GM21737 (cell line): ENCODE results near the gene ZCCHC14.
"Not testable (repeated sequence)": the region's sequence is repeated elsewhere in the genome, so short reads cannot be mapped to it uniquely, and the experiment has no call there.

Experiments
- ATAC-seq: cut with Tn5 transposase; IDR thresholded peaks from one replicate; pipeline ENCODE4 v1.9.1; 2021; ENCODE audit warnings: mild to moderate bottlenecking, moderate library complexity; ENCODE audit not compliant: unreplicated experiment

ZCCHC14 gene

DNA sequence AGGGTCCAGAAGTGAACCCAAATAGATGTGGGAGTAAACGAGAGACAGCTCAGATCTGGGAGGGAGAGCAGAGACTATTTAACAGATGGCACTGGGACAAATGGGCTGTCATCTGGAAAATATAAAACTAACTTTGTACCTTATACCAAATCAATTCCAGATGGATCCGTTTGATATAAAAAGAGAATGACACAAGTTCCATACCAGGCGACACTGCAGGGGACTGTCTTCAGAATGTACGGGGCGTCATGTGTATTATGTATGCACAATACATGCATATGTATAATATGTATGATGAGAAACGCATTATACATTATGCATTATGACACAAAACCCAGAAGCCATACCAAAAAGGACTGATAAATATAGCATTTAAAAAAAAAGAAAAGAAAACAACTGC lies 10.2 kb downstream of the ZCCHC14 start:
- ATAC-seq: not testable (repeated sequence)

- no peak for ATAC-seq
These were observed 10.6 kb downstream of the ZCCHC14 start for GRCh38 chr16:87482266-87482665.

GRCh38 chr16:87481711-87482110 lies 11.1 kb downstream of the ZCCHC14 start:
- not testable (repeated sequence) for ATAC-seq

DNA sequence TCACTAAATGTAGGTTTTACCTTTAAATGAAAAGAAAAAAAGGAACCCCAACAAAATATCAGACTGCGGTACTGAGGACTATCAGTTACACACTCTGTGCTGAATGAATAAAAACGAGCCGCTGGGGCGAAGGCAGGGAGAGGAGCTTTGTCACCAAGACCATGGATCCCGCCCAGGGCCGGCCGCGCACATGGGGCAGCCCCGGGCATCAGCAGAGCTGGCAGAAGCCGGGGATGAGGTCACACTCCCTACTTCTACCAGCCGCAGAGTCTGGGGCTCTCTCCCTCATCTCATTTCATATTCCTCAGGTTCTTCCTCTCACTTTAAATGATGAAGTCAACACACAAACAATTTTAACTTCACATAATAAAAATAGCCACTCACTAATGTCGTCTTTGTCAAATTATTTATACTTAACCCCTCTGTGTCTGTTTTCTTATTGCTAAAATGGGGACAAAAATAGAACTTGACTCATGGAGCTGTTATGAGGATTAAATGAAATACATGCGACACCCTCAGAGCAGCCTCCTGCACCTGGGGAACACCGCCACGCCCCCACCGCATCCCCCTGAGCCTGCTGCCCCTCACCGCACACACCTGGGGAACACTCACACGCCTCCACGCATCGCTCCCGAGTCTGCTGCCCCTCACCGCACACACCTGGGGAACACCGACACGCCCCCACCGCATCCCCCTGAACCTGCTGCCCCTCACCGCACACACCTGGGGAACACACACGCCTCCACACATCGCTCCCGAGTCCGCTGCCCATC lies 15.4 kb downstream of the ZCCHC14 start:
- not testable (repeated sequence) for ATAC-seq

- no peak for ATAC-seq
These were observed 18.2 kb downstream of the ZCCHC14 start for GRCh38 chr16:87474566-87474996.

DNA sequence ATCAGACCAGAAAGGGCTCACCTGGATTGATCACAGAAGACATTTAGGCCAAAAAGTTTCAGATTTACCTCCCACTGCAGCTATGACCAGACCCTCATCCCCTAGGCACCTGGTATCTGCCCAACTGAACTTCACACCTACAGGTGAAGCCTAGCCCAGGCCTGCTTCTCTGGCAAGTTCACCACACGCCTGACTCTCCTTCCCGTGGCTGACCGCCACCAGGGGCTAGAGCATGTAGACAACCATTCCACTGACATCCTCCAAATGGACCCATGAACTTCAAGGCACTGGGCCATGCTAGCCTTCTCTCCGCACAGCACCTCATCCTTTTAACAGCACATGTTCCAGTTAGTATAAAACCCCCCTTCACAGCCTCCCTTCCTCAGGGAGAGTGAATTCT lies 18.8 kb downstream of the ZCCHC14 start:
- ATAC-seq: no peak

GRCh38 chr16:87472935-87473334 lies 19.9 kb downstream of the ZCCHC14 start:
- ATAC-seq: no peak

DNA sequence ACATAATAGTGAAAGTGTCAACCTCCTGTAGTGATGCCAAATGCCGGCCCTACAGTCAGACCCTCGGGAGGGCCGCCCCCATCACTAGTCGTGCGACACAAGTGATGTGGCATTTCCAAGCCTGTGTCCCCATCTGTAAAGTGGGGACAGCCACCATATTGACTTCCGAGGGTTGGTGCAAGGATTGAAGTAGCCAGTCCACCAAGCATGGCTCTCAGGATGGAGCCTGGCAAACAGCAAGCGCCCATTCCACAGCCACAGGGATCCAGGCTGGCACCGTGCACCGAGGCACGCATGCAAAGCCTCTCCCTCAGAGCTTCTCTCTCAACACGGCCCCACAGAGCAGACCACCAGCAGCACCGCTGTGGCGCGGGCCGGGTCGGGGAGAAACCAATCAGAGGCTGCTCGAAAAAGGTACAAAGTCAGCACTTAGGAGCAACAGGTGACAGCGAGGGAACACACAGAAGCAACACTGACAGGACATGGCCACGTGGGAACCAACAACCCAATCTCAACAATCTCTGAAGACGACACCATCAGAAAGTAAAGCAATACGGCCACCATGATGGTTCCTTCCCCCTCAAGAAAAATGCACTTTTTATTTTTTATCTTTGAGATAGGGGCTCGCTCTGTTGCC lies 20.6 kb downstream of the ZCCHC14 start:
- ATAC-seq: no peak

GRCh38 chr16:87471278-87472141 lies 21.3 kb downstream of the ZCCHC14 start:
- ATAC-seq: no peak

DNA sequence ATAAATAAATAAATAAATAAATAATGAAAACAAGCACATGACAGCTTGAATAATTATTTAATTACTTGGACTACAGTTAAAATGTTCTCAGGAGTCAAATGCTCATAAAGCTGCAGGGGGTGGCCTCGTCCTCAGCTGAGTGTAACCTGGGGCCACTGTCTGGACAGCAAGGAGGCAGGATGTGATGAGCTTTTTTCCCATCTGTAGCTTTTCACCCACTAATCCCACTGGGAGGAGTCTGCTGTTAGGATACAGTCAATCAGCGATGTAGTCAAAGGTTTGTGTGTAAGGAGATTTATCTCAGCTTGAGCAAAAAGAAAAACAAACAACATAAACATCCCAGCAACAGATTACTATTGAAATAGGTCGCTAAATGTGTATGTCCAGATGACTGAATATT lies 22.5 kb downstream of the ZCCHC14 start:
- ATAC-seq: no peak

GRCh38 chr16:87469169-87469568 lies 23.7 kb downstream of the ZCCHC14 start:
- no peak for ATAC-seq

GRCh38 chr16:87468550-87468949 lies 24.3 kb downstream of the ZCCHC14 start:
- no peak for ATAC-seq

DNA sequence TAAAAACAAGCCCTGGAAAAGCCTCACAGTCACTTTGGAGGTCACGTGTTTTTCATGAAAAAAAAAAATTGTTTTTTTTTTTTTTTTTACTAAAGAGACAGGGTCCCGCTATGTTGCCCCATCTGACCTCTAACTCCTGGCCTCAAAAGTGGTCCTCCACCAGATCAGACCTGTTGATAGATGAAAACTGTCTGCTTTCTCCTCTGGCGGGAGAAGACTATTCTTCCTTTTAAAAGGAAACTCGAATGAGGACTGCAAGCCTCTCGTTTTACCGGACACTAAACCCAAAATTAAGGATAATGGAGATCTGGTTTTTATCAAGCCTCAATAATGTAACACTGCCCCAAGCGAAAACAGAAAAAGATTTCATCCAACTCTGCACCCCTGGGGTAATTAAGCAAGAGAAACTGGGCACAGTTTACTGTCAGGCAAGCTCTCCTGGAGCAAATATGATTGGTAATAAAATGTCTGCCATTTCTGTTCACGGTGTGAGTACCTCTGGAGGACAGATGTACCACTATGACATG lies 25.8 kb downstream of the ZCCHC14 start:
- no peak for ATAC-seq

DNA sequence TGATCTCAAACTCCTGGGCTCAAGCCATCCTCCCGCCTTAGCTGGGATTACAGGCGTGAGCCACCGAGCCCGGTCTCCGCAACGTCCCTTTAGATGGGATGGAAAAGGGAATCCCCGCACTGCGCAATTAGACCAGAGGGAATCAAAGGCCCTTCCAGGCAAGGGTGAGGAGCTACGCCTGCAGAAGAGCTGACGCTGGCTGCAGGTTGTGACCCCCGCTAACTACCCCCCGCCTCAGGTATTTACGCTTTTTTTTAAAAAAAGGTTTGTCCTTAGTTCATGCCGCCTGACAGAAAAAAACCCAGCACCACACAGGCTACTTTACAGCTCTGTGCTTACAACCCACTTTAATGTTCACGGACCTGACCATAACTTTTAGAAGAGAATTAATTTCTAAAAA lies 26.9 kb downstream of the ZCCHC14 start:
- no peak for ATAC-seq

DNA sequence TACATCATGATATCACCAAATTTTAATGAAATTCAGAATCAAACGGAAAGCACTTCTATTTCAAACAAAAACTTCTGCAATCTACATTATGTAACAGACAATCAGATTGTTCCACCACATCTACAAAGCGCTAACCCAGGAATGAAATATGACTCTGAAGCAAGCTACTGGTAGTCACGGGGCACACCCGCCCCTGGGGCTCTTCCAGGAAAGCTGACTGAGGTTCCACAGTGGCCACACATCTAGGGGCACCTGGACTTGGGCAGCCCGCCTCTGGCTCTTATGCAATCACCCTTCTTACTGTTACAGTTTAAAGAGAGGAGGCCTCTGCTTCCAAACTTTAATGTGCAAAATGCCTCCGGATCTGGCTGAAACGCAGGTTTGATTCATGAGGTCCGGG lies 27.5 kb downstream of the ZCCHC14 start:
- ATAC-seq: no peak

- no peak for ATAC-seq
These were observed 28.0 kb downstream of the ZCCHC14 start for GRCh38 chr16:87464691-87465300.

DNA sequence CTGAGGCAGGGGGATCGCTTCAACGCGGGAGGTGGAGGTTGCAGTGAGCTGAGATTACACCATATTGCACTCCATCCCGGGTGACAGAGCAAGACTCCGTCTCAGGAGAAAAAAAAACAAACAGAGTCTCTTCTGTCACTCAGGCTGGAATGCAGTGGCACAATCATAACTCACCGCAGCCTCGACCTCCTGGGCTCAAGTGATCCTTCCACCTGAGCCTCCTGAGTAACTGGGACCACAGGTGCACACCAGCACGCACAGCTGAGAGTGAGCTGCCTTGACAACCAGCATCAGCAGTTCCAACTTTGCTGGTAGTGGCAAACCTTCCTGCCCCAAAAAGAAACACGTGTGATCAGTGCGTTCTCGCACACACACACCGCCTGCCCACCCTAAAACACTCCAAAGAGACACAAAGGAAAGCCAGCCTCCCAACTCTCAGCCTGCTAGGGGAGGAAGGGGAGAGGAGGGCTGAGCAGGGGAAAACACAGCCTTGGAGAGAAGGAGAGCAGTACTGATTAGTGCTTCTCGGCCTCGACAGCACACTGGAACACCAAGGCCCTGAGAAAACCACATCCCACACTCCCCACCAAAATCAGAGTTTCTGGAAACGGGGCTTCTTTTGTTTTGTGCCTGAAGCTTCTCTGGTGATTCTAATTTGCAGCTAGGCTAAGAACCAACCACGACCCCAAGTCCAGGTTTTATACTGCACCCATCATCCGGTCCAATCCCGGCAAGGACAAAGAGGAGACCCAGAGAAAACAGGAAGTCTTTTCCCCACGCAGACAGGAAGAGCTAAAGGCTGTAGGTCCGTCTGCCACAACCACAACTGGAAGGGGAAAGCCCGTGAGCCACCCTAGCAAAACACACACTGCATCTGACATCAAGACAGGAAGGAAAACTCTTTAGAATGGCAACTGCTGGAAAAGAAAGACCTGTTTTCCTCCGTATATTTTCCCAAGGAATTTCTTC lies 28.8 kb downstream of the ZCCHC14 start:
- ATAC-seq: no peak

DNA sequence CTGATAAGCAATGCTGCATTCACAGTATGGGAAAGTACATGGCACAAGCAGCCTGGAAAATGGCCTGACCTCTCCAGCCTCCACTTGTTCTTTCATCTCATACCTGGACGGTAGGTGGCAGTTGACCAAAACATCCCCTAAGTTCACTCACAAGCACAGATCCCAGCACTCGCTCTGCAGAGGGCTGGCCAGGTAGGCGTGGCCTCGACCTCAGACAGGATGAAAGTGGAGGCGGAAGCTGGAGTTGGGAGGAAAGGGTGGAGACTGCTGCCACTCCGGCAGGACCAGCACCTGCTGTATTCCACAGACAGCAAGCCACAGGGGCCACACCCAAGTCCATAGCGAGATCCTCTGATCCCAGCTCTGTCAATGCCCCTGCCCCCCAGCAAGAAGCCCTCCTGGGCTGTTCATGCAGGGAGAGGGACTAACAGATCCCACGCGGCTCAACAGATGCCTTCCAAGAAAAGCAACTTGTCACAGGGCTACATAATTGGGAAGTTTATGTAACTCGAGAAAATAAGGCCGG lies 31.3 kb downstream of the ZCCHC14 start:
- ATAC-seq: peak; percentile 50

DNA sequence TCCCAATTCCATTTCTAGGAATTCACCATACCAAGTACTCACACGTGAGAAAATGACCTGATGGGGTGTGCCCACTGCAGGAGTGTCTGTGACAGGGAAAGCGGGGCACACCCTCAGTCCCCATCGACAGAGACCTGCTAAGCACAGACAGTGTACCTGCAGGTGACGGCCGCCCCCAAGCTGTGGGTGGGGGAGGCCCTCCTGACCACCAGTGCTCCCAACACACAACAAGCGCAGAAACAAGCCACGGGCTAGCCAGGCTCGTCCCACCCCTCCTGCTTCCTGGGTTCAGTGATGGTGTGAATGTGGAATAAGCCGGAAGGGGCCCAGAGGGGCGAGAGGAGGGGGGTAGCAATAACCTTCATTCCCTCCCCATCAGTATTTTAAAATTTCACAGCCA lies 31.9 kb downstream of the ZCCHC14 start:
- ATAC-seq: no peak
